WTC11 (cell line): ENCODE results near the gene PSMA3.

Source experiments
- CTCF ChIP-seq: fragments of 200-600 bp; IDR thresholded peaks from 2 replicates; pipeline ENCODE4 v1.8.0; 2022; ENCODE audit warnings: antibody characterized with exemption
- MAX ChIP-seq: sonication (generic); formaldehyde crosslinking; IDR thresholded peaks from 2 replicates; pipeline ENCODE4 v1.8.0; 2022; ENCODE audit warnings: mild to moderate bottlenecking, missing genetic modification reagents
- TCF7 ChIP-seq: sonication (generic); formaldehyde crosslinking; IDR thresholded peaks from 2 replicates; pipeline ENCODE4 v1.8.0; 2022; ENCODE audit warnings: mild to moderate bottlenecking, low read depth, missing genetic modification reagents, moderate library complexity
- USF2 ChIP-seq: sonication (generic); formaldehyde crosslinking; IDR thresholded peaks from 2 replicates; pipeline ENCODE4 v1.8.1; 2023; ENCODE audit warnings: mild to moderate bottlenecking, missing genetic modification reagents, moderate library complexity
- ZNF317 ChIP-seq: sonication (generic); formaldehyde crosslinking; IDR thresholded peaks from 2 replicates; pipeline ENCODE4 v1.8.1; 2023; ENCODE audit warnings: low read depth, mild to moderate bottlenecking, moderate library complexity, missing genetic modification reagents, borderline replicate concordance

- TF ChIP-seq MAX (CRISPR knock-in tag) = no peak
- TF ChIP-seq CTCF = no peak
- no peak for TF ChIP-seq TCF7 (CRISPR knock-in tag)
- TF ChIP-seq USF2 (CRISPR knock-in tag) = no peak
- TF ChIP-seq ZNF317 (CRISPR knock-in tag) = no peak
Observed at GRCh38 chr14:58313699-58314098, 69.1 kb downstream of the PSMA3 start.
